H54 (cell line): ENCODE results near the gene CLN6.
"Not testable (repeated sequence)": the region's sequence is repeated elsewhere in the genome, so short reads cannot be mapped to it uniquely, and the experiment has no call there.

Source experiments
- DNase-seq: peaks from one replicate; pipeline ENCODE4 v3.0.0; 2011; ENCODE audit warnings: low spot score, mixed read lengths; ENCODE audit not compliant: insufficient read length
- FAIRE-seq: peaks from 3 replicates; lab custom pipeline; 2011; peaks lifted over from hg19 to GRCh38; lab: Jason Lieb, UNC
- POLR2A ChIP-seq: IDR thresholded peaks from 2 replicates; pipeline ENCODE4 v1.6.1; 2011; ENCODE audit warnings: low read depth, mild to moderate bottlenecking, low read length

CLN6 gene

DNA sequence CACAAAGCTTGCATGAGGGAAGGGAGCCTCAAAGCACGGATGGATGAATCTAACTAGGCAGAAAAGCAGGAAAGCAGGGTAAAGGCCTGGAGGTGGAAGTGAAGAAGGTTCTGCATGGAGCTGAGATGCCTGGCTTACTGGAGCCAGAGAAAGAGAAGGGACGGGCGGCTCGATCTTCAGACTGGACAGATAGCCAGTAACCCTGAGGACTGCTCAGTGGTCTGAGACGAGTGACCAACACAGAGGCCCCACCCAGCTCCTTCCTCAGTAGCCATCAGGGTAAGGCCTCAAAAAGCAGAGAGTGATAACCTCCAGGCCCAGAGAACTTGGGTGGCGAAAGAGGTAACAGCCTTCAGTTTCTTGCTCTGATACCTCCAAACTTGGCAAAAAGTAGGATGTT, 6.4 kb downstream of the CLN6 start:
- no peak for FAIRE-seq
- no peak for DNase-seq
- no peak for TF ChIP-seq POLR2A

DNA sequence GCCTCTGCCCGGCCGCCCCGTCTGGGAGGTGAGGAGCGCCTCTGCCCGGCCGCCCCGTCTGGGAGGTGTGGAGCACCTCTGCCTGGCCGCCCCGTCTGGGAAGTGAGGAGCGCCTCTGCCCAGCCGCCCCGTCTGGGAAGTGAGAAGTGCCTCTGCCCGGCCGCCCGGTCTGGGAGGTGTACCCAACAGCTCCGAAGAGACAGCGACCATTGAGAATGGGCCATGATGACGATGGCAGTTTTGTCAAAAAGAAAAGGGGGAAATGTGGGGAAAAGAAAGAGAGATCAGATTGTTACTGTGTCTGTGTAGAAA, 7.1 kb downstream of the CLN6 start:
- DNase-seq, FAIRE-seq: not testable (repeated sequence)

DNA sequence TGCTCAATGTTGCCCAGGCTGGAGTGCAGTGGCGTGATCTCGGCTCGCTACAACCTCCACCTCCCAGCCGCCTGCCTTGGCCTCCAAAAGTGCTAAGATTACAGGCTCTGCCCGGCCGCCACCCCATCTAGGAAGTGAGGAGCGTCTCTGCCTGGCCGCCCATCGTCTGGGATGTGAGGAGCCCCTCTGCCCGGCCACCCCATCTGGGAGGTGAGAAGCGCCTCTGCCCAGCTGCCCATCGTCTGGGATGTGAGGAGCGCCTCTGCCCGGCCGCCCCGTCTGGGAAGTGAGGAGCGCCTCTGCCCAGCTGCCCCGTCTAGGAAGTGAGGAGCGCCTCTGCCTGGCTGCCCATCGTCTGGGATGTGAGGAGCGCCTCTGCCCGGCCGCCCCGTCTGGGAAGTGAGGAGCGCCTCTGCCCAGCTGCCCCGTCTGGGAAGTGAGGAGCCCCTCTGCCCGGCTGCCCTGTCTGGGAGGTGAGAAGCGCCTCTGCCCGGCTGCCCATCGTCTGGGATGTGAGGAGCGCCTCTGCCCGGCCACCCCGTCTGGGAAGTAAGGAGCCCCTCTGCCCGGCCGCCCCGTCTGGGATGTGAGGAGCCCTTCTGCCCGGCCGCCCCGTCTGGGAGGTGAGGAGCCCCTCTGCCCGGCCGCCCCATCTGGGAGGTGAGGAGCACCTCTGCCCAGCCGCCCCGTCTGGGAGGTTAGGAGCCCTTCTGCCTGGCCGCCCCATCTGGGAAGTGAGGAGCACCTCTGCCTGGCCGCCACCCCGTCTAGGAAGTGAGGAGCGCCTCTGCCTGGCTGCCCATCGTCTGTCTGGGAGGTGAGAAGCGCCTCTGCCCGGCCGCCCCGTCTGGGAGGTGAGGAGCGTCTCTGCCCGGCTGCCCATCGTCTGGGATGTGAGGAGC, 7.7 kb downstream of the CLN6 start:
- FAIRE-seq, DNase-seq: not testable (repeated sequence)

DNA sequence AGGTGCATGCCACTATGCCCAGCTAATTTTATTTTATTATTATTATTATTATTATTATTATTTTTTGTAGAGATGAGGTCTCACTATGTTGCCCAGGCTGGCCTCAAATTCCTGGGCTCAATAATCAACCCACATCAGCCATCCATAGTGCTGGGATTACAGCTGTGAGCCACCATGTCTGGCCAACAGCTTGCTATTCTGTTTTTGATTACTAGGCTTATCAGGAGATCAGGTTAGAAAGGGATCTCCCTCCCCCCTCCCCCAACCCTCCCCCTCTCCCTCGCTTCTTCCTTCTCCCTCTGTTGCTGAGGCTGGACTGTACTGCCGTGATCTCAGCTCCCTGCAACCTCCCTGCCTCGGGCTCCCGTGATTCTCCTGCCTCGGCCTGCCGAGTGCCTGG, 8.6 kb downstream of the CLN6 start:
- FAIRE-seq (no peak), DNase-seq (no peak)
- no peak for TF ChIP-seq POLR2A

DNA sequence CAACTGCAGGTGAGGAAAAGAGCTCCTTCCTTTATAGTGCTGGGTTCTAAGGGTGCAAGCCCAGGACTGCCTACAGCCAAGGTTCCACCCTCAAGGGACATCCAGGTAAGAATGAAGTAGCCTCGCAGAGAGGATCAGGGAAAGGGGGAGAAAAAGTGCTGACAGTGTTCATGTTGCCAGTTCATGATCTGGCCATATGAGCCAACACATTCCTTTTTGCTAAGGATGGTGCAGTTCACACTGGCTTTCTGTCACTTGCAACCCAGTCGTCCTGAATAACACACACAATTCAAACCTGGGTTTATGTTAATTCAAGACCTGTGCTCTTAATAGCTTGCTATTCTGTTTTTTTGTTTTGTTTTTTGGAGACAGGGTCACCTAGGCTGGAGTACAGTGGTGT, 9.0 kb downstream of the CLN6 start:
- no peak for DNase-seq
- no peak for FAIRE-seq
- no peak for TF ChIP-seq POLR2A

DNA sequence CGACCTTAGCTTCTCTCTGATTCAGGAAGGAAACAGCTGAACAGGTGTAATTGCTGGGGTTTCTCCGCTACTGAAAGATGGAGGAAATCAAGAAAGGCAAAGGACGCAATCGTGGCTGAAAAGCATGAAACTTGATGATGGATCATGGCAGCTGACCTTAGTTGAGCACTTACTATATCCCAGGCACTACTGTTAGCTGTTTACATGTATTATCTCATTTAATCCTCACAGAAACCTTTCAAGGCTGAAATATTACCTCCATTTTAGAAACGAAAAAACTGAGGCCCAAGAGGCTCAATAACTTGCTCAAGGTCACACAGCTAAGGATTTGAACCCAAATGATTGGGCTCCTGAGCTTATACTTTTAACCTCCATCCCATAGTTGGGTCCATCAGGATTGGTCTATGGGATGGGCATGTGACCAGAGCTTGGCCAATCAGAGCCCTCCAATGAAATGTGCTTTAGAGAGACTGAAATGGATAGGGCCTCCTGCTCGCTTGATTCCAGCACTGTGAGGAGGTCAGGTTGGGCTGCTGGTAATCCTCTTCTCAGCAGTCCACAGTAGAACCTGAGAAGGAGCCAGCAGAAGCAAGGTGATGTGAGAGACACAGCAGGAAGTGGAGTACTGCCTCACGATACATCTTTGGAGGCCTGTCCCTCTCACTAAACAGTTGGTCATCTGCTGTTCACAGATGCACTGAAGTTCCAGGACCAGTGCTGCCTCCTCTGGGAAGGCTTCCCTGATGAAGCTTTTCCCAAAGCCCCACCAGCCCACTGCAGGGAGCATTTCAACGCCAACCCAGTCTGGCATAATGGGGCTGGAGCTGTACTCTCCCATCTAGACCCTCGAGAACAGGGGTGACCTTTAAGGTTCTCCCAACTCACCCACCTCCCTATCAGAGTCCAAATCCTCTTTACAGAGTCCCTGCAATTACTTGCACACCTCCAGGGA, 10.4 kb downstream of the CLN6 start:
- FAIRE-seq (no peak), DNase-seq (no peak)
- no peak for TF ChIP-seq POLR2A

DNA sequence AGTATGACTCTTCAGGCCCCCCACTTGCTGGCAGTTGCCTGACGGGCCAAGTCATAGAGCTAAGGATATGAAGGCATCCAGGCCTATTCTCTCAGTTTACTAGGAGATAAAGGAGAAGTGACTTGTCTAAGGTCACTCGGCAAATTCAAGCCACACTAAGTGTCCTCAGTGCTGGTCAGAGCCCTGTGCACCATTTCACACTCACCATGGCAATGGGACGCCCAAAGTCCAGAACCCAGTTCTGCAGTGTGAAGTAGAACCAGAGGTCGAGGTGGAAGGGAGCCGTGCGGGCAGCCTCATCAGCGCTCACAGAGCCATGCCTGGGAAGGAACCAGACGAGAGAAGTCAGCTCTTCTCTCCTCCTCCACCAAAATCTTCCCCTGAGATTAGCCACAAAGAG, 11.2 kb downstream of the CLN6 start:
- DNase-seq, result no peak
- TF ChIP-seq POLR2A, result no peak
- FAIRE-seq, result no peak

DNA sequence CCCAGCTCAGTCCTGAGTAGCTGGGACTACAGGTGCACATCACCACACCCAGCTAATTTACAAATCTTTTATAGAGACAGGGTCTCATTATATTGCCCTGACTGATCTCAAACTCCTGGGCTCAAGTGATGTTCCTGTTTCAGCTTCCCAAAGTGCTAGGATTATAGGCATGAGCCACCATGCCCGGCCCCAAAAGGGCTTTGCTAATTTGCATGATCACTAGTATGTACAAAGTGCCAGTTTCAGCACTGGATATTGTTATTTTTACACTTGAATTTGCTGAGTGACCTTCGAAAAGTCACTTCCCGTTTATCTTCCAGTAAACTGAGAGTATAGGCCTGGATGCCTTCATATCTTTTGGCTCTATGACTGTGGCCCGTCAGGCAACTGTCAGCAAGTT, 12.2 kb downstream of the CLN6 start:
- no peak for FAIRE-seq
- no peak for TF ChIP-seq POLR2A
- no peak for DNase-seq

DNA sequence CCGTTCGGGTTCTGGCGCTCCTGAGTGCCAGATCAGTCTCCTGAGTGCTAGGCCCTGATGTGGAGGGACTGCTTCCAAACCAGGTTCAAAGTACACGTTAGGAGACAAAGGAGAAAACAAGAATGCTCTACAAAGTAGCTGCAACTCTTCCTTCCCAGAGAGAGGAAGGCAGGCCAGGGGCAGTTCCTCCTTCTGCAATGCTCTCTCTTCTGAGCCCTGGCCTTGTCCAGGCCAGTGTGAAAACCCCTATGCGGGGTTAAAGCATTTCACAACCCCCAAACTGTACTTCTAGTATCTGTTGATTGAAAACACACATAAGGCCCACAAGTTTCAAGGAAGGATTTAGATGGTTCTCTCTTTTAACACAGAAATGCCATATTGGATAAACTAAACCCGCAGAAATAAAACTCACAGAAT, 14.7 kb downstream of the CLN6 start:
- DNase-seq (no peak), FAIRE-seq (no peak)
- TF ChIP-seq POLR2A, result no peak

DNA sequence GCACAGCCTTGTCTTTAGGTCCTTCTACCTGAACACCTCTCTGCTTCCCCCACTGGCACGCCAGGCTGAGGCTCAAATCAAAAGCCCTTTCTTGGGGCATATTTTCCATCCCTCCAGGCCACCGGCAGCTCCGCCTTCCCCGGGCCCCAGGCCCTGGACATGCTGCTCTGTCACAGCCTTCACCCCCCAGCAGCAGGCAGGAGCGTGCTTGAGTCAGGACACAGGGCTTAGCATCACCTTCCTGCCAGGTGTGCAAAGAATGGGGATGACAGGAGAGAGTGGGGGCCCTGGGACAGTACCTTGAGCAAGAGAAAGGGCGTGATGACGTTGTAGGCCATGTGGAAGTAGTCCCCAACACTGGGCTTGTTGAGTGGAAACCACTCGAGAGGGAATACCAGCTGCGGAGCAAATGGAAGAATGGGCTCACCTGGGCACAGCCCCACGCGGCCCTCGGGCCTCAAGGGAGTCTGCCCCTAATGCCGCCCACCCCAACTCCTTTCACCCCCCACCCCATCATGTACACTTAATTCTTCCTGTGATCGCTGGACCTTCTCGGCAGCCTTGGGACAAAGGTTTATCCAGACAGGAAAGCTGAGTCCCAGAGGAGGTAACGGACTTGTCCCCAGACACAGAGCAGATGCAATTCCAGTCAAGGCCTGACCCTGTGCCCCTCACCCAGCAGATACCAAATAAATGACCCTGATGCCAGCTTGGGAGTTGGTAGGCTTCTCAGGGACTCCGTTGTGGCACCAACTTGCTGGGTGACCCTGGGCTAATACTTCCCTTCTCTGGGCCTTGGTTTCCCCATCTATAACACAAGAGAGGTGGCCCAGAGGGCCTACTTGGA, 15.3 kb downstream of the CLN6 start:
- TF ChIP-seq POLR2A, result no peak
- FAIRE-seq (no peak), DNase-seq (no peak)

DNA sequence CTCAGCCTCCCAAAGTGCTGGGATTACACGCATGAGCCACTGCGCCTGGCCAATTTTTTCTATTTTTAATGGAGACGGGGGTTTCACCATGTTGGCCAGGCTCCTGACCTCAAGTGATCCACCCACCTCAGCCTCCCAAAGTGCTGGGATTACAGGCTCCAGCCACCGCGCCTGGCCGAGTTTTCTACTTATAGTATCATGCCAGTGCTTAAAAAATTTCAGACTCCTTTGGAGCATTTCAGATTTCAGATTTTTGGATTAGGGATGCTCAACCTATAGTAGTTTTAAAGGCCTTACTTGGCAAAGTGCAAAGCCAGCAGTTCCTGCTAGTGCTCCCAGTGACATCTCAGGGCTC, 16.1 kb downstream of the CLN6 start:
- not testable (repeated sequence) for DNase-seq, FAIRE-seq

DNA sequence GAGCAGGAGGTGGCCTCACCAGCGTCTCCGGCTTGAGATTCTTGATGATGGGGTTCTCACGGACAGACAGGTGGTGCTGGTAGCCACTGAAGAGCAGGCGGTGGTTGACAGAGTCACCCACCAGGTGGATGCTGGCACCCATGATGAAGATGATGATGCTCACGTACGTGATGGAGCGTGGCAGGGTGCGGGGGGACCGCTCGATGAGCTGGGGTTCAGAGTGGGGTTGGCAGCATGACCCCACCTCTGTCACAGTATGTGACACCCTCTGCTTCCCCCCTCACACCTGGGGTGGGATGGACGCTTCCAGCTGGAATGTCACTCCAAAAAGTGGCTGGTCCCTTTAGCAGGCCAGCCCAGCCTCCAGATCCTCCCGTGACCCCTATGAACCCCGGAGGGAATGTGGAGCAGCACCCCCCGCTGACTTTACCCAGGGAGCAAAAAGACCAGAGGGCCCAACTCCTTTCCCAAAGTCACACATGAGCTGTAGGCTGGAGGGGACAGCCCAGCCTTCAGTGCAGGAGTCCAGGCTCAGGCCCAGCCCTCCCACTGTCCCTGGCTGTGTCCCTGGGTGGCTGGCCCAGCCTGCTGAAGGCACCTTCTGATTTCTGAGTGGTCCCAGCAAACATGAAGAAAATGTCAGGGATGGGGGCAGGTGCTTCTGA, 17.7 kb downstream of the CLN6 start:
- no peak for TF ChIP-seq POLR2A
- FAIRE-seq, result no peak
- DNase-seq, result no peak
